Effector memory CD4-positive, alpha-beta T cell (primary cell): ENCODE data around the gene ROR2.
A peak's percentile ranks its signal among the peaks of the same experiment; 100 is the strongest.
"Not testable (repeated sequence)": the region's sequence is repeated elsewhere in the genome, so short reads cannot be mapped to it uniquely, and the experiment has no call there.

ENCODE experiments used
- DNase-seq, 3 donors: peaks; one replicate each; pipeline ENCODE4 v3.0.0-alpha.2; 2020
- H3K27ac ChIP-seq: 2 replicates; pipeline ENCODE4 v1.7.0; 2013; ENCODE audit warnings: mild to moderate bottlenecking, low read length, moderate library complexity; ENCODE audit not compliant: insufficient read depth, poor library complexity, severe bottlenecking
- H3K27me3 ChIP-seq: replicated peaks from 2 replicates; pipeline ENCODE4 v1.7.0; 2013; ENCODE audit warnings: mild to moderate bottlenecking, low read length; ENCODE audit not compliant: insufficient read depth, control insufficient read depth, poor library complexity, severe bottlenecking
- H3K36me3 ChIP-seq: 2 replicates; pipeline ENCODE4 v1.7.0; 2013; ENCODE audit warnings: mild to moderate bottlenecking, low read length, moderate library complexity; ENCODE audit not compliant: control insufficient read depth, insufficient read depth
- H3K4me1 ChIP-seq: 2 replicates; pipeline ENCODE4 v1.7.0; 2013; ENCODE audit warnings: low read length, mild to moderate bottlenecking; ENCODE audit not compliant: control insufficient read depth, insufficient read depth, poor library complexity, severe bottlenecking
- H3K4me3 ChIP-seq: 2 replicates; pipeline ENCODE4 v1.7.0; 2013; ENCODE audit warnings: low read length, low read depth, mild to moderate bottlenecking; ENCODE audit not compliant: insufficient read depth, poor library complexity, severe bottlenecking
- H3K9me3 ChIP-seq: 2 replicates; pipeline ENCODE4 v1.7.0; 2013; ENCODE audit warnings: mild to moderate bottlenecking, low read length, moderate library complexity; ENCODE audit not compliant: control insufficient read depth
- total RNA-seq, 3 donors: gene quantifications; one replicate each; lab custom pipeline; 2026; lab: John Stamatoyannopoulos, UW

The ROR2 gene
- 0.35 to 1.9 (median 0.39) reads per million in 3 donors for total RNA-seq

- peak in 2 of 3 donors; percentile 14 to 17 for DNase-seq
- no peaks in the 10 kb centered on the region for H3K36me3 ChIP-seq
- H3K4me3 ChIP-seq = peak within 1 kb of the TSS; percentile 22
- peaks cover 38% of the 10 kb centered on the region for H3K27me3 ChIP-seq
- peaks cover 13% of the 10 kb centered on the region for H3K4me1 ChIP-seq
- no peak within 1 kb of the TSS for H3K27ac ChIP-seq
- H3K9me3 ChIP-seq = no peaks in the 10 kb centered on the region
Measured at GRCh38 chr9:91949946-91950664, at the start of gene ROR2. ROR2 (minus strand) TSS chr9:91950228.

- no peaks in the 10 kb centered on the region for H3K9me3 ChIP-seq
- H3K36me3 ChIP-seq = no peaks in the 10 kb centered on the region
- no peaks in the 10 kb centered on the region for H3K4me1 ChIP-seq
- no peak overlapping the region for H3K27ac ChIP-seq
- no peak overlapping the region for H3K4me3 ChIP-seq
- no peak for DNase-seq
- no peaks in the 10 kb centered on the region for H3K27me3 ChIP-seq
Measured at GRCh38 chr9:91995000-91995655, 45.1 kb upstream of the ROR2 start.

- no peaks in the 10 kb centered on the region for H3K27me3 ChIP-seq
- DNase-seq = no peak
Measured at GRCh38 chr9:91994422-91994821, 44.4 kb upstream of the ROR2 start.

GRCh38 chr9:91992461-91993041 lies 42.5 kb upstream of the ROR2 start:
- no peak overlapping the region for H3K27ac ChIP-seq
- no peak overlapping the region for H3K4me3 ChIP-seq
- no peaks in the 10 kb centered on the region for H3K4me1 ChIP-seq
- H3K36me3 ChIP-seq = no peaks in the 10 kb centered on the region
- DNase-seq = no peak
- H3K9me3 ChIP-seq = no peaks in the 10 kb centered on the region
- H3K27me3 ChIP-seq = no peaks in the 10 kb centered on the region

More at GRCh38 chr9:91994422-91994821, 44.4 kb upstream of the ROR2 start:
- Histone ChIP-seq H3K9me3 (no peaks in the 10 kb centered on the region), H3K4me3 (no peak overlapping the region), H3K4me1 (no peaks in the 10 kb centered on the region), H3K27ac (no peak overlapping the region), H3K36me3 (no peaks in the 10 kb centered on the region)

- H3K4me1 ChIP-seq = no peaks in the 10 kb centered on the region
- H3K27me3 ChIP-seq = no peaks in the 10 kb centered on the region
- no peaks in the 10 kb centered on the region for H3K36me3 ChIP-seq
- DNase-seq = no peak
- no peak overlapping the region for H3K27ac ChIP-seq
- no peaks in the 10 kb centered on the region for H3K9me3 ChIP-seq
- H3K4me3 ChIP-seq = no peak overlapping the region
Measured at GRCh38 chr9:91991721-91992341, 41.8 kb upstream of the ROR2 start.

GRCh38 chr9:91986248-91986647 lies 36.2 kb upstream of the ROR2 start:
- DNase-seq = no peak
- H3K4me1 ChIP-seq = no peaks in the 10 kb centered on the region
- H3K27me3 ChIP-seq = no peaks in the 10 kb centered on the region
- H3K27ac ChIP-seq = no peak overlapping the region
- H3K4me3 ChIP-seq = no peak overlapping the region
- no peaks in the 10 kb centered on the region for H3K36me3 ChIP-seq
- H3K9me3 ChIP-seq = no peaks in the 10 kb centered on the region

GRCh38 chr9:91985692-91986091 lies 35.7 kb upstream of the ROR2 start:
- Histone ChIP-seq H3K9me3 (no peaks in the 10 kb centered on the region), H3K27ac (no peak overlapping the region), H3K36me3 (no peaks in the 10 kb centered on the region), H3K27me3 (no peaks in the 10 kb centered on the region), H3K4me3 (no peak overlapping the region), H3K4me1 (no peaks in the 10 kb centered on the region)
- no peak for DNase-seq

- Histone ChIP-seq H3K4me1 (no peaks in the 10 kb centered on the region), H3K36me3 (no peaks in the 10 kb centered on the region), H3K4me3 (no peak overlapping the region), H3K9me3 (no peaks in the 10 kb centered on the region), H3K27ac (no peak overlapping the region), H3K27me3 (no peaks in the 10 kb centered on the region)
- no peak for DNase-seq
Measured at GRCh38 chr9:91978740-91979414, 28.8 kb upstream of the ROR2 start.

- H3K9me3 ChIP-seq, DNase-seq, H3K4me1 ChIP-seq, H3K36me3 ChIP-seq, H3K27me3 ChIP-seq, H3K4me3 ChIP-seq, H3K27ac ChIP-seq: not testable (repeated sequence)
Measured at GRCh38 chr9:91975254-91975653, 25.2 kb upstream of the ROR2 start.
